Dedifferentiated amniotic fluid mesenchymal stem cell (primary cell): ENCODE data around the gene ESCO1.
A peak's percentile ranks its signal among the peaks of the same experiment; 100 is the strongest.
"Not testable (repeated sequence)": the region's sequence is repeated elsewhere in the genome, so short reads cannot be mapped to it uniquely, and the experiment has no call there.

Experiments used
- DNase-seq: peaks from one replicate; pipeline ENCODE4 v3.0.0-alpha.2; 2016; ENCODE audit errors: extremely low spot score

Gene ESCO1, protein sequence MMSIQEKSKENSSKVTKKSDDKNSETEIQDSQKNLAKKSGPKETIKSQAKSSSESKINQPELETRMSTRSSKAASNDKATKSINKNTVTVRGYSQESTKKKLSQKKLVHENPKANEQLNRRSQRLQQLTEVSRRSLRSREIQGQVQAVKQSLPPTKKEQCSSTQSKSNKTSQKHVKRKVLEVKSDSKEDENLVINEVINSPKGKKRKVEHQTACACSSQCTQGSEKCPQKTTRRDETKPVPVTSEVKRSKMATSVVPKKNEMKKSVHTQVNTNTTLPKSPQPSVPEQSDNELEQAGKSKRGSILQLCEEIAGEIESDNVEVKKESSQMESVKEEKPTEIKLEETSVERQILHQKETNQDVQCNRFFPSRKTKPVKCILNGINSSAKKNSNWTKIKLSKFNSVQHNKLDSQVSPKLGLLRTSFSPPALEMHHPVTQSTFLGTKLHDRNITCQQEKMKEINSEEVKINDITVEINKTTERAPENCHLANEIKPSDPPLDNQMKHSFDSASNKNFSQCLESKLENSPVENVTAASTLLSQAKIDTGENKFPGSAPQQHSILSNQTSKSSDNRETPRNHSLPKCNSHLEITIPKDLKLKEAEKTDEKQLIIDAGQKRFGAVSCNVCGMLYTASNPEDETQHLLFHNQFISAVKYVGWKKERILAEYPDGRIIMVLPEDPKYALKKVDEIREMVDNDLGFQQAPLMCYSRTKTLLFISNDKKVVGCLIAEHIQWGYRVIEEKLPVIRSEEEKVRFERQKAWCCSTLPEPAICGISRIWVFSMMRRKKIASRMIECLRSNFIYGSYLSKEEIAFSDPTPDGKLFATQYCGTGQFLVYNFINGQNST

DNA sequence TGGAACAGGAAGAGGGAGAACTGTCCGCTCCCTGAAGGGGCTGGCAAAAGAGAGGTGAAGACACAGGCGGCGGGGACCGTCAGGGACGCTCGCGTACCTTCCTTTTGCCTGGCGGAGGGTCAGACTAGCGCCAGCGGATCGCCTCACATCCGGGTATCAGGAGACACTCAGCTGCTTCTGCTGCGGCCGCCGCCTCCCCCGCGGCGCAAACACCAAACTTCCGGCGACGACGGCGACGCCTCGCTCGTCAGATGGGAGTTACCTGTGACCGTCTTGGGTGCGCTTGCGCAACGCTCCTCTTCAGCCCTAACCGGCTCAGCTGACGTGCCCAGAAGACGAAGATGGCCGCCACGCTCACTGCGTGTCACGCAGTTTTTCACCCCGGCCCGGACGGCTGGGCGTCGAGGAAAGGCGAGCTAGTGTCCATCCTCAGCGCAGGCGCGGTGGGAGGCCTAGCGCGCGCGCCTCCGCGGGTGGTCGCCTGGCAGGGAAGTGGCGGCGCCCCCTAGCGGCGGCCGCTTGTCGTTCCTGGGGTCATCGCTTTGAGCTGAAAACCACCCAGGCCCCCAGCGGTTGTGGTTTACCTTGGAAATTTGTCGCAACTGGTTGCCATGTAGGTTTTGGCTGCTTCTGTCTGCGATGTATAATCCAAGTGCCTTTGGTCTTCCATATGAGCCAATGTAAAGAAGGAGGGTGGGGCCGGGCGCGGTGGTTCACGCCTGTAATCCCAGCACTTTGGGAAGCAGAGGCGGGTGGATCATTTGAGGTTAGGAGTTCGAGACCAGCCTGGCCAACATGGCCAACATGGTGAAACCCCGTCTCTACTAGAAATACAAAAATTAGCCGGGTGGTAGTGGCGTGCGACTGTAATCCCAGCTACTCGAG, at the start of gene ESCO1:
Gene ESCO1, minus strand, starts transcription at position 179 of the 885 bp plus-strand sequence. CDS start 25,861 bp downstream, outside the sequence.
- DNase-seq = peak; percentile 89

DNA sequence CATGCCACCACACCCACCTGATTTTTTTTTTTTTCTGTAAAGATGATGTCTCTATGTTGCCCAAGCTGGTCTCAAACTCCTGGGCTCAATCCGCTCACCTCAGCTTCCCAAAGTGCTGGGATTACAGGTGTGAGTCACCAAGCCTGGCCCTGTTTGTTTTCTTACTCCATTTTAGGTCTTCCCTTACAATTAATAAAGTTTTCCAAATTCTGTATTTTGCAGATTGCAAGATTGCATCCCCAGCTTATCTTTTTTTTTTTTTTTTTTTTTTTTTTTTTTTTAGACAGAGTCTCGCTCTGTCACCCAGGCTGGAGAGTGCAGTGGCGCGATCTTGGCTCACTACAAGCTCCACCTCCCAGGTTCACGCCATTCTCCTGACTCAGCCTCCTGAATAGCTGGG, 39.9 kb upstream of the ESCO1 start:
- not testable (repeated sequence) for DNase-seq

DNA sequence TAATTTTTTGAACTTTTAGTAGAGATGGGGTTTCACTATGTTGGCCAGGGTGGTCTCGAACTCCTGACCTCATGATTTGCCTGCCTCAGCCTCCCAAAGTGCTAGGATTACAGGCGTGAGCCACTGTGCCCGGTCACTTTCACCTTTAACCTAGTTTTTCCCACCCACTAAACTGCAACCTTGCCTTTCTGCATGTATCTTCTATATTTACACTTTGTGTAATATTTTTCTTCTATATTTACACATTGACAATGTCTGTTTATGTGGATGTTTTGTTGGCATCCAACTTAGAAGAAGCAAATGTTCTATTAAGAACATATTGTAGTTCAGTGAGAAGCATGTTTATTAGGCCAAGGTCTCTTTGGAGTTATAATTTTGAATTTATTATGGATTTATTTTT, 38.3 kb upstream of the ESCO1 start:
- DNase-seq = no peak

DNA sequence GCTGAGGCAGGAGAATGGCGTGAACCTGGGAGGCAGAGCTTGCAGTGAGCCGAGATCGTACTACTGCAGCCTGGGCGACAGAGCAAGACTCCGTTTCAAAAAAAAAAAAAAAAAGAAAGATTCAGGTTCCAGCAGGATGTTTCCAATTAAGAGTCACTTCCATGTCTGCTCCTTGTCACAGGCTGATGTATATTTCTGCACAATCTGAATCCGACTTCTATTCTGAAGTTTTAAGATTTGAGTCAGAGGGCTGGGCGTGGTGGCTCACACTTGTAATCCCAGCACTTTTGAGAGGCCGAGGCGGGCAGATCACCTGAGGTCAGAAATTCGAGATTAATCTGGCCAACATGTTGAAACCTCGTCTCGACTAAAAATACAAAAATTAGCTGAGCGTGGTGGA, 36.3 kb upstream of the ESCO1 start:
- DNase-seq = no peak

DNA sequence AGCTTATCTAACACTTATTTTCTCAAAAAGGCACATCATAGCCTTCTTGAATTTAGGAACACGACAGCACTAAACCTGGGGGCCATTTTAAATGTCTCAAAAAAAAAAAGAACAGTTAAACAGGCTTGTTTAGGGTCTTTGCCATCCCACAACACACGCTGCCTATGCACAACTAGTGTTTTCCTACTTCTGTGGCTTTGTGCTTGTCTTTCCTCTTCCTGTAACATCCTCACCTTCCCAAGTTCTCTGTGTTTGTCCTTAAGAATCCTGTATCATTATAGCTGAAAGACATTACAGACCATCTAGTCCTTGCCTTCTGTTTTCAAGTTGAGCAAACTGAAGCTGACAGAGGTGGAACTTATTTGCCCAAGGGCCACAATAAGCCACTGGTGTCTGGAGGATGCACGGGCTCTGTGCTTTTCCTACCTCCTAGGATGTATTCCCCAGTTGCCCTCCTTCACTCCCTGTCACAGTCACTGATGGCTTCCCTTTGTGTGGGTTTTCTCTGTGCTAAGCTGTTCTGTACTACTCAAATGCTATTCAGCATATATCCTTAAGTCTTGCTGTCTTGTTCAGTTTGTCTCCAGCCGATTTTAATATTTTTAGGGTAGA, 34.2 kb upstream of the ESCO1 start:
- no peak for DNase-seq

DNA sequence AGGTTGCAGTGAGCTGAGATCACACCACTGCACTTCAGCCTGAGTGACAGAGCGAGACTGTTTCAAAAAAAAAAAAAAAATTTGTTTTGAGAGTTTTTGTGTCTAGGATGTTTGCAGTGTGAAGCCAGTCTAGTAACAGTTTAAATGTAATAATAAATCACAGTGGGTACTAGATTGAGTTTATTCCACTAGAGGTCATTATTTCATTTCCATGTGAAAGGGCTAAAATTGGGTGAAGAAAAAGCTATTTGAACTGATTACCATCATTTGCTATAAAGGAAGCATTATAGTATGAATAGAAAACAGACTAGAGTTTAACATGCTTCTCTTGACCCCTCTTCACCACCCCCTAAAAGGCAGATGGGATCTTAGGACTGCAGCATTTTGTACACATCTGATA, 31.9 kb upstream of the ESCO1 start:
- no peak for DNase-seq

DNA sequence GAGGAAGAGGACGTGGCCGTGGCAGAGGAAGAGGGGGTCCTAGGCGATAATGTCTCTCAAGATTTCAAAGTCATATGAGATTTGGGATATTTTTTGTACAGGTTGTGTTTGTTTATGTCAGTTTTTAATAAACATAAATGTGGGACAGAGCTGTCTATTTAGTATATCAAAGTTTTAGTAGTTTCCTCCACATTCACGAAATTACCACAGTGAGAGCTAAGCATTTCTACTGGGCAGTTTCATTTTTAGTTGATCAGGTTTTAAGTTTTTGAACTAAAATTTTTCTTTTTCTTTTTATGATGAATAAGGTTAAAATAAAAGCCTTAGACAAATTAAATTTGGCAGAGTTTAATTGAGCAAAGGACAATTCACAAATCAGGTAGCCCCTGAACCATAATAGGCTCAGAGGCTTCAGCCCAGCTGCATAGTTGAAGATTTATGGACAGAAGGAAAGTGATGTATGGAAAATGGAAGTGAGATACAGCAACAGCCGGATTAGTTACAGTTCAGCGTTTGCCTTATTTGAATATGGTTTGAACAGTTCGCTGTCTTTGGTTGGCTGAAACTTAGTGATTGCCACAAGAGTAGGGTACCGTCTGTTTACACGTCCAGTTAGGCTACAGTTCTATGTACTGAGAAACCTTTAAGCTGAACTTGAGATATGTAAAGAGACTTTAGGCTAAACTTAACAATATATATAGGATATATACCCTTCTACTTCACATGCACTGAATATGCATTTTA, 28.8 kb upstream of the ESCO1 start:
- DNase-seq = no peak

DNA sequence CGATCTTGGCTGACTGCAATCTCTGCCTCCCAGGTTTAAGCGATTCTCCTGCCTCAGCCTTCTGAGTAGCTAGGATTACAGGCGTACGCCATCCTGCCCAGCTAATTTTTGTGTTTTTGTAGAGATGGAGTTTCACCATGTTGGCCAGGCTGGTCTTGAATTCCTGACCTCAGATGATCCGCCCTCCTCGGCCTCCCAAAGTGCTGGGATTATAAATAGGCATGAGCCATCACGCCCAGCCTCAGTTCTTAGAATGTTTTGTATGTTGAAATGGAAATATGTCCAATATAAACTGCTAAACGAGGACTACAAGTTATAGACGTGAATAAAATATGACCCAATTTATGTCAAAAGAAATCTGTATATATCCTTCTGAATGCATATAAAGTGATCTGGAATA, 21.1 kb upstream of the ESCO1 start:
- not testable (repeated sequence) for DNase-seq

DNA sequence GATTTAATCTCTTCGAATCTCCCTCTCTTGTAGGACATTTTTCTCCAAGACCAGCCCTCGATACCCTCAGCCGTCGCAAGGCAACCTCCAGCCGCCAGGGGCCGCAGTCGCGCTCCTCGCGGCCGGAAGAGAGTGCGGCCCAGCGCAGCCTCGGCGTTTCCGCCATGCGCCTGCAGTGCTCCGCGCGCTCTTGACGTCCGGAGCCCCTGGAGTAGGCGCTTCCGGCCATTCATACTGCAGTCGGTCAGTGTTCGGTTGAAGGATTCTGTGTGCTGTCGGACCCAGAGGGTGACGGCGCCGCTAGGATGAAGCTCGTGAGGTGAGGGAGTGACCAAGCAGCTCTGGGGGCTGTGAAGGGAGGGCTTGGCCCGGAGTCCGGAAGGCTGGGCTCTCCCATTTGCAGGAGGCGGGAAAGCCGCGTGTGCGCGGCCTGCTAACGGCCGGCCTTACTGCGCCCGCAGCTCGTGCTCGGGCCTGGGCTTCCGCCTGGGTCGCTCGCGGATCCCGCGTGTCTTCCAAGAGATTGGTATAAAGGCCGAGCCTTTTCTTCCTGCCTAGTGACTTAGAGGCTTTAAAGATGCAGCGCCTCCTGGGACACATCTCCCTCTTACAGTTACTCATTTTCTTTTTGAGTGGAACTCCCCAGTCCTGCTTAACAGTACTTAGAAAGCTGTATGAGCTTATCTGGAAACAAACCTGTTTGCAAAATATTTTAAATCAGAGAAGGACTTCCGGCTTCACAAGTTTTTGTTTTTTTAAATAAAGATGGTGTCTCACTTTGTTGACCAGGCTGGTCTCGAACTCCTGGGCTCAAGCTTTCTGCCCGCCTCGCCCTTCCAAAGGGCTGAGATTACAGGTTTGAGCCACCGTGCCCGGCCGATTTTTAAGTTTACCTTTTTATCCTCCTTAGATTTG, 11.9 kb upstream of the ESCO1 start, which contains the start of gene SNRPD1:
Gene SNRPD1, plus strand, starts transcription at position 190 of the 915 bp plus-strand sequence. Its CDS starts 116 bp downstream, at position 306.
- peak; percentile 88 for DNase-seq

DNA sequence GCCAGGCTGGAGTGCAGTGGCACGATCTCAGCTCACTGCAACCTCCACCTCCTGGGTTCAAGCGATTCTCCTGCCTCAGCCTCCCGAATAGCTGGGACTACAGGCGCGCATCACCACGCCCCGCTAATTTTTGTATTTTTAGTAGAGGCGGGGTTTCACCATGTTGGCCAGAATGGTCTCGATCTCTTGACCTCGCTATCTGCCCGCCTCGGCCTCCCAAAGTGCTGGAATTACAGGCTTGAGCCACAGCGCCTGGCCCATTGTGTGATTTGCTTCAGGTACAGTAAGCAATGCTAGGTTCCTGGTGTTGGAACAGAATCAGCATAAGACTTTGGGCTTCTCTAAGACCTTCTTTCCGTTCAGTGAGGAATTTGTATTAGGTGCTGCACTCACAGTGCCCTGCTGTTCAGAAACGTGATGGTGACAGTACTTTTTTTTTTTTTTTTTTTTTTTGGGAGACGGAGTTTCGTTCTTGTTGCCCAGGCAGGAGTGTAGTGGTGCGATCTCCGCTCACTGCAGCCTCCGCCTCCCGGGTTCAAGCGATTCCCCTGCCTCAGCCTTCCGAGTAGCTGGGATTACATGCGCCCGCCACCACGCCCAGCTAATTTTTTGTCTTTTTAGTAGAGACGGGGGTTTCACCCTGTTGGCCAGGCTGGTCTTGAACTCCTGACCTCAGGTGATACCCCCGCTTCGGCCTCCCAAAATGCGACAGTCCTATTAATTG, 11.1 kb upstream of the ESCO1 start:
- DNase-seq = not testable (repeated sequence)

DNA sequence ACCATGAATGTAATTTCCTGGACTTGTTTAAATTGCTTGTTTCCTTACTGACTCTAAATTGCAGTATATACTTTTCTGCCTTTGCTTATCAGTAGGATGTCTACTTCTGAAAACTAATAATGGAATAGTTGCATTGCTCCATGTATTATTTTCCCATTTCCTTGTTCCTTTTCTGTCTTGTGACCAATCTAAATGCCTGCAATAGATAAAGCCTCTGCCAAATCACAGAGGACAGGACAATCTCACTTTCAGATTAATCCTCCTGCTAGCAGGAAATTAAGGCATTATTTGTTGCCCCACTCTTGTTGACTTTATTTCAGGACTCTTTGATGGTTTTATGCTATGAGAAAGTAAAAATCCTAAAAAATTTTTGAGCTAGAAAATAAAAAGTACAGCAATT, 4.7 kb upstream of the ESCO1 start:
- DNase-seq = no peak

DNA sequence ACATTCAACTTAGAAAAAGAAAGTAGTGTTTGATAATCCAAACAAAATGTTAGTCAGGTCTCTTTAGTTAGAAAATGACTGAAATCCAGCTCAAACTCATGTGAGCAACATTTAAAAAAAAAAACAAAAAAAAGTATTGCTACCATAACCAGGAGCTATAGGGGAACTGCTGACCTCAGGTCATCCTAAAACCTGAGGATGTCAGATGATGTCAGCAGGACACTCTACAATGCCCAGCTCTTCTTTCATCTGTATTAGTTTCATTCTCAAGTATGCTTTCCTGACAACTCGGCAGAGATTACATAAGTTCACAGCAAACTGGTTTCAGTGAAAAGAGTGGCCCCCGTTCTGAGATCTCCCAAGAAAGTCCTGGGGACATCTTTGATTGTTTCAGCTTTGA, 4.2 kb upstream of the ESCO1 start:
- no peak for DNase-seq

DNA sequence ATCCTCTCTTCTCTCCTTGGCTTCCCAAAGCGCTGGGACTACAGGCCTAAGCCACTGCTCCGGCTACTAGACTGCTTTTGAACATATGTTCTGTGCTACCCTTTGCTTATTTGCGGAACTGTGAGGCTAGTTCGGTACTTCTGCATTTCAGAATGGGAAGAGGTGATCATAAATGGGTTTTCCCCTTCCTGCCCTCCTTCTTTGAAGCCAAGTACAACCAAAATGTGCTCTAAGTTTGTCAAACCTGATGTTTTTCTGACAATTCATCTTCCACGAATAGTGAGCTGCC, 1.7 kb upstream of the ESCO1 start:
- DNase-seq = no peak

DNA sequence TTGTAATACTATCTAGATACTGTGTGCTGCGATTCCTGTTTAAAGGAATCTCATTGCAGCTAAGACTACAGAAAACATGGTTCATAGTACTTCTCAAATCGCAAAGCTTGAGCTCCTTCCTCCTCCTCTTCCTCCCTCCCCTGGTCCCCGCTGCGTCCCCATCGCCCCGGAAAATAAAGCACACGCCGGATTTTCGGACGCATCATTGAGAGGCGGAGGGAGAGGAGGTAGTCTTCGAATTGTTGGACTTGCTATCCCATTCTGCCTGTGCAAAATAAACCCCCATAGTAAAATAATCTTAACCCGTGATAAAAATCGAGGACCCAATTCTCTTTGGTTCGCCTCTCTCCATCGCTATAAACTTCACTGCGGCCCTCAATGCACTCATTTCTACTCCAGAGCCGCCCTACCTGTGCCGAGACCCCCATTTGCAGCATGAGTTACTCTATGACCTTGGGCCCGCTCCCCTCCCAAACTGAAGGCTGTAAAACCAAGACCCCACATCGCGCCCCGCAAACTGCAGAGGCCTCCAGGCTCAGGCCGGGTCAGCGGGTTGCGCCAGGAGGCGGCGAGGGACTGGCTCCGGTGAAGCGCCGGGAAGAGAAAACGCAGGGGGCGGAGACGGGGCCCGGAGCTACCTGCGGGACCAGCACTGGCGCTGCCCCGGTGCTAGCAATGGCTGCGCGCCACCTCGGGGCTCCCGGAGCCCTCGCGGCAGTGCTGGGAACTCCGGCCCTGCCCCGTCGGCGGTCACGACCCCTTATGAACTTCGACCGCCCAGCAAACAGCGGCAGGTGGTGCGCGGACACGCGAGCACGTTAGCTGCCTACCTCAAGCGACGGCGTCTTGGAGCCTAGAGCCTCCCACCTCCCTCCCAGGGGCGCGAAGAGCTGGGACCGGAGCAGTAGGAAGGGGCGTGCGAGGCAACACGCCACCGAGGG, 649 bp downstream of the ESCO1 start:
- no peak for DNase-seq

DNA sequence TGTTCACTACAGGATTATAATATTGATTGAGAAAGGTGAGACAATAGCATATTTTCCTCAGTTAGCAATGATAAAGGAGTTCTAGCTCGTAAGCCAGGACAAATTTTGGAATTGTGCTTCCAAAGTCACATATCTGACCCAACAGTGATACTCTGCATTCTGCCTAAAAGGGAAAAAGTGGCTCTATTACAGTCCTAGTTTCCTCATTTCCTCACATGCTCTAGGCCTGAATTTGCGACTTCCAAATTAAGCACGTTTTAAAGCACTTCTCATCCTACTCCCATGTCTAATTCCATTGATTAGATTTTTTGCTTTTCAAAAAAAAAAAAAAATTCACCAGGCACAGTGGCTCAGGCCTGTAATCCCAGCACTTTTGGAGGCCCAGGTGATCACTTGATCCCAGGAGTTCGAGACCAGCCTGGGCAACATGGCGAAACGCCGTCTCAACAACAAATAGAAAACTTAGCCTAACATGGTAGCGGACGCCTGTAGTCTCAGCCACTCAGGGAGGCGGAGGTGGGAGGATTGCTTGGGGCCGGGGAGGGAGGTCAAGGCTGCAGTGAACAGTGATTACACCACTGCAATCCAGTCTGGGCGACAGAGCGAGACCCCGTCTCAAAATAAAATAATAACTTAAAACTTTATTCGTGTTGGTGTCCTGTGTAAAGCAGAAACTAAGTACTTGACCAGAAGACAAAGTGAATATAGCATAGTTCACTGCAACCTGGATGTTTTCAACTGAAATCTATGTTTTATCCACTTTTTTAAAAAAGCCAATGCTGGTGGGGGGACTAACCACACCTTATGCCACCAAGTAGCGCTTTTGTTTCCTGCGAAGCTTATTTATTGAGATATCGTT, 1.5 kb downstream of the ESCO1 start:
- no peak for DNase-seq

DNA sequence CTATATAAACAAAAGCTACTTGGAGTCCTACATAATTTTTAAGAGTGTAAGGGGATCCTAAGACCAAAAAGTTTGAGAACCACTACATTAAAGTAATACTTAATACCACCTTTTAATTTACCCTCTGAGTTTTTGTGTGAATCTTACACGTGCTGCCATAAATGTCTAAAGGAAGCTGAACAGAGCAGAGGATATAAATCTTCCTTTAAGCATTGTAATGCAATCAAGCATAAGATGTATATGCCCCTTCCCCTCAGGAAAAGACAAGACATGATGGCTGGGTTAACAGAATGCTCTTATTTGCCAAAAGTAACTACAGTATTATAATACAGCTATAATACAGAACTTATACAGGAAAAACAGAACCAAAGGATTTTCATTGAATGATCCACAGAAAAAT, 2.9 kb downstream of the ESCO1 start:
- no peak for DNase-seq
